GM12878 (cell line): ENCODE data around the gene ARHGAP45. TPM values are rescaled to one million over a fixed set of nuclear protein-coding genes. Genes with fewer than 3 reads are reported as not detected.

ENCODE experiments used
- ATAC-seq: fragments of 200-7000 bp; cut with Tn5 transposase; 3 replicates; pipeline ENCODE4 v1.9.1; 2020; ENCODE audit warnings: mild to moderate bottlenecking, moderate library complexity
- BruUV-seq: library from RNA; stranded (reverse); fragments of 400-500 nt; replicated peaks from 2 replicates; lab custom pipeline; 2021; lab: Mats Ljungman, UMichigan
- CTCF ChIA-PET: fragments of 300-600 bp; sonication (Branson Sonifier 250); formaldehyde crosslinking; extraction: SDS; loops from one replicate; lab custom pipeline; 2021; ENCODE audit warnings: inconsistent platforms; lab: Yijun Ruan, JAX
- POLR2A ChIA-PET: fragments of 350-600 bp; formaldehyde crosslinking; extraction: SDS; loops from one replicate; lab custom pipeline; 2021; ENCODE audit warnings: inconsistent platforms; lab: Charles Lee
- RAD21 ChIA-PET: fragments of 300-600 bp; sonication (Branson Sonifier 250); formaldehyde crosslinking; loops from one replicate; lab custom pipeline; 2023; ENCODE audit warnings: antibody characterized with exemption; ENCODE audit not compliant: unreplicated experiment; lab: Charles Lee
- SMC1A ChIA-PET: fragments of 300-600 bp; sonication (Branson Sonifier 250); formaldehyde crosslinking; loops from one replicate; lab custom pipeline; 2023; ENCODE audit not compliant: unreplicated experiment, uncharacterized antibody; lab: Charles Lee
- DNase-seq: peaks from one replicate; pipeline ENCODE4 v3.0.0-alpha.2; 2011; ENCODE audit warnings: low read depth, low spot score
- FAIRE-seq: peaks from 3 replicates; lab custom pipeline; 2011; peaks lifted over from hg19 to GRCh38; lab: Jason Lieb, UNC
- H2AFZ ChIP-seq: 2 replicates; pipeline ENCODE4 v1.6.0; 2011; ENCODE audit warnings: low read depth, low read length, control low read depth; ENCODE audit not compliant: control insufficient read depth
- H3K27ac ChIP-seq: 2 replicates; pipeline ENCODE4 v1.5.1; 2011; ENCODE audit warnings: control low read depth; ENCODE audit not compliant: control insufficient read depth, insufficient read depth
- H3K27me3 ChIP-seq, 2 experiments: replicated peaks in 1 of 2; 2 replicates each; pipeline versions ENCODE4 v1.6.0 to v1.6.1; 2011; ENCODE audit warnings: low read length in 1 of 2; ENCODE audit not compliant: control insufficient read depth in 2 of 2, insufficient read depth in 2 of 2
- H3K36me3 ChIP-seq, 2 experiments: 2 replicates each; pipeline ENCODE4 v1.5.1; 2011; ENCODE audit warnings: low read length in 1 of 2; ENCODE audit not compliant: control insufficient read depth in 2 of 2, insufficient read depth in 2 of 2
- H3K4me1 ChIP-seq: 2 replicates; pipeline ENCODE4 v1.6.1; 2011; ENCODE audit warnings: mild to moderate bottlenecking, low read length, moderate library complexity, mixed read lengths; ENCODE audit not compliant: control insufficient read depth, insufficient read depth
- H3K4me2 ChIP-seq: 2 replicates; pipeline ENCODE4 v1.6.0; 2011; ENCODE audit warnings: control low read depth; ENCODE audit not compliant: control insufficient read depth, insufficient read depth
- H3K4me3 ChIP-seq: fragments of 200-600 bp; sonication (generic); 2 replicates; pipeline ENCODE4 v1.5.1; 2016
- H3K79me2 ChIP-seq: 2 replicates; pipeline ENCODE4 v1.6.0; 2011; ENCODE audit warnings: low read length; ENCODE audit not compliant: control insufficient read depth, insufficient read depth
- H3K9ac ChIP-seq: 2 replicates; pipeline ENCODE4 v1.8.0; 2011; ENCODE audit warnings: low read length, control low read depth, mixed read lengths; ENCODE audit not compliant: control insufficient read depth, insufficient read depth
- H3K9me3 ChIP-seq: replicated peaks from 3 replicates; pipeline ENCODE4 v1.5.1; 2011; ENCODE audit warnings: mild to moderate bottlenecking, low read length; ENCODE audit not compliant: control insufficient read depth, insufficient read depth
- H4K20me1 ChIP-seq: 2 replicates; pipeline ENCODE4 v1.6.0; 2011; ENCODE audit not compliant: control insufficient read depth, insufficient read depth
- HCFC1 ChIP-seq: fragments of 150-350 bp; IDR thresholded peaks from 2 replicates; pipeline ENCODE4 v1.6.1; 2014; ENCODE audit warnings: low read length
- PAX5 ChIP-seq: IDR thresholded peaks from 2 replicates; pipeline ENCODE4 v1.6.1; 2011; ENCODE audit warnings: low read depth, low read length, borderline replicate concordance
- POLR2A ChIP-seq: IDR thresholded peaks from 2 replicates; pipeline ENCODE4 v1.6.1; 2011; ENCODE audit warnings: low read depth, mild to moderate bottlenecking, low read length
- POLR2AphosphoS5 ChIP-seq: IDR thresholded peaks from 2 replicates; pipeline ENCODE4 v1.6.1; 2011; ENCODE audit warnings: mild to moderate bottlenecking, low read length, inconsistent platforms
- RB1 ChIP-seq: fragments of 450-650 bp; formaldehyde crosslinking; IDR thresholded peaks from 2 replicates; pipeline ENCODE4 v1.6.1; 2017; ENCODE audit warnings: mild to moderate bottlenecking, borderline replicate concordance
- SMAD5 ChIP-seq: IDR thresholded peaks from 2 replicates; pipeline ENCODE4 v1.6.1; 2016; ENCODE audit warnings: antibody characterized with exemption, low read depth
- ZNF207 ChIP-seq: fragments of 450-650 bp; IDR thresholded peaks from 2 replicates; pipeline ENCODE4 v1.6.1; 2014; ENCODE audit warnings: antibody characterized with exemption, mild to moderate bottlenecking, borderline replicate concordance
- ZNF274 ChIP-seq: IDR thresholded peaks from one replicate; pipeline ENCODE4 v1.8.0; 2011; ENCODE audit not compliant: insufficient read length, insufficient read depth
- WGBS: methylation state at CpG from one replicate; pipeline ENCODE4 v1.1.6; 2016; ENCODE audit warnings: low lambda C conversion rate; ENCODE audit not compliant: insufficient replicate concordance, insufficient coverage; ENCODE audit errors: missing lambda C conversion rate; 5-methylcytosine and 5-hydroxymethylcytosine counted together
- in situ Hi-C: fragments of 300-500 bp; cut with MboI; formaldehyde crosslinking; loops from 9 replicates; pipeline ENCODE4 v1.14.3; 2018; ENCODE audit warnings: mixed read lengths
- intact Hi-C: fragments of 100-400 bp; cut with micrococcal nuclease; formaldehyde crosslinking; loops from one replicate; pipeline ENCODE4 v1.14.2; 2022; ENCODE audit not compliant: unreplicated experiment
- polyA plus RNA-seq, 11 experiments: library from polyadenylated mRNA; depleted of rRNA in 4 of 11; unstranded in 6 of 11; stranded (reverse) in 5 of 11; fragments of >200 nt; fragmentation: Nextera tagmentation in 4 of 11; fragmentation: Illumina TruSeq in 1 of 11; extraction: Ambion mirVana in 4 of 11; extraction: Trizol in 1 of 11; gene quantifications; 1 replicate in 1 of 11; 2 replicates in 10 of 11; pipeline versions ENCODE4 v1.2.1 to v1.2.3, GENCODE V29; 2011 to 2016; ENCODE audit warnings: inconsistent platforms in 2 of 11, missing spikeins in 2 of 11, low read depth in 1 of 11
- total RNA-seq, 4 experiments: library from RNA; depleted of rRNA in 3 of 4; stranded (reverse); fragments of >200 nt in 3 of 4; fragmentation: Illumina TruSeq in 1 of 4; extraction: Trizol in 1 of 4; gene quantifications; 2 replicates each; pipeline versions ENCODE4 v1.2.1 to v1.2.3, GENCODE V29; 2013 to 2021
- TF ChIP-seq, protein P1 (sequence below): IDR thresholded peaks from 2 replicates; pipeline ENCODE4 v1.6.1; 2011; ENCODE audit warnings: low read depth, low read length, improper control_type of control experiment, borderline replicate concordance

Gene ARHGAP45
- total and polyA plus RNA-seq, 10 of the 15 experiments (the other 5 are each of a cell fraction or from before 2014, with no cell fraction given), result 1.4 to 151 (median 59.9) TPM

DNA sequence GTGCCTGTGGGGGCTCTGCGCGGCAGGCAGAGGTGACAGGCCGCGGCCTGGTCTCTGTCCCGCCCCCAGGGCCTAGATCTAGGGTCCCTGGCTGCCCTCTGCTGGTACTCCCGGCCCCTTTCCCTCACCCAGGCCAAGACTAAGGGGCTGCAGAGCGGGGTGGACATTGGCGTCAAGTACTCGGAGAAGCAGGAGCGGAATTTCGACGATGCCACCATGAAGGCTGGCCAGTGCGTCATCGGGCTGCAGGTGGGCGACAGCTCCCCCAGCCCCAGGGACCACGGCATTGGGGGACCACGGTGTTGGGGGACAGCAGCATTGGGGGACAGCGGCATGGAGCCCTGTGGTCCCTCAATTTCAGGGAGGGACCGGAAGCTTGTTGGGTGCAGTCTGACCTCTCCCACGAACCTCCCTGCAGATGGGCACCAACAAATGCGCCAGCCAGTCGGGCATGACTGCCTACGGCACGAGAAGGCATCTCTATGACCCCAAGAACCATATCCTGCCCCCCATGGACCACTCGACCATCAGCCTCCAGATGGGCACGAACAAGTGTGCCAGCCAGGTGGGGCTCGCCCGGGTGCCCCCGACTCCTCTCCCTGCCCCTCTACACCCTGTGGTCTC, 30.9 kb upstream of the ARHGAP45 start:
- Histone ChIP-seq H3K27ac (no peak overlapping the region), H3K4me1 (peaks cover 37% of the 10 kb centered on the region), H3K27me3 (no peaks in the 10 kb centered on the region), H3K36me3 (peaks cover 15 to 16% of the 10 kb centered on the region in 2 experiments)
- SMC1A ChIA-PET, result interaction anchor here (5.9 kb wide), 1 partner anchor 8 kb away, joined by 22 read pairs; no protein-coding TSS in a partner anchor
- RAD21 ChIA-PET, result interaction anchor here (4.5 kb wide), 1 partner anchor 8 kb away, joined by 39 read pairs; the partner anchor contains the start of gene CNN2
- in situ Hi-C loops, result no loop called here
- no TSS peak for BruUV-seq
- POLR2A ChIA-PET, result interaction anchor here (1.0 to 6.3 kb wide), 2 partner anchors 9 to 31 kb away, joined by 3 to 83 read pairs; partner anchors contain the start of genes ARHGAP45 and CNN2
- ATAC-seq, result no peak
- CTCF ChIA-PET, result interaction anchor here (0.9 kb wide), 1 partner anchor 9 kb away, joined by 6 read pairs; the partner anchor contains the start of gene CNN2
- TF ChIP-seq RB1, result no peak
- TF ChIP-seq POLR2A, result peak; percentile 63
- TF ChIP-seq, protein P1, sequence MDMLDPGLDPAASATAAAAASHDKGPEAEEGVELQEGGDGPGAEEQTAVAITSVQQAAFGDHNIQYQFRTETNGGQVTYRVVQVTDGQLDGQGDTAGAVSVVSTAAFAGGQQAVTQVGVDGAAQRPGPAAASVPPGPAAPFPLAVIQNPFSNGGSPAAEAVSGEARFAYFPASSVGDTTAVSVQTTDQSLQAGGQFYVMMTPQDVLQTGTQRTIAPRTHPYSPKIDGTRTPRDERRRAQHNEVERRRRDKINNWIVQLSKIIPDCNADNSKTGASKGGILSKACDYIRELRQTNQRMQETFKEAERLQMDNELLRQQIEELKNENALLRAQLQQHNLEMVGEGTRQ, result no peak
- TF ChIP-seq HCFC1, result no peak
- peak; percentile 50; the same call in 1 of the 2 replicates for TF ChIP-seq PAX5
- TF ChIP-seq SMAD5, result no peak
- peak; percentile 77 for TF ChIP-seq POLR2AphosphoS5
- TF ChIP-seq ZNF274, result no peak
- no peak for TF ChIP-seq ZNF207
- TF ChIP-seq, all 136 proteins: peak for 3
- no peak overlapping the region for H3K4me3 ChIP-seq
- intact Hi-C loops, result no loop called here
- FAIRE-seq, result no peak
- no peaks in the 10 kb centered on the region; the same call in 2 of the 3 replicates for H3K9me3 ChIP-seq
- no peak overlapping the region for H2AFZ ChIP-seq
- no peaks in the 10 kb centered on the region for H4K20me1 ChIP-seq
- H3K9ac ChIP-seq, result no peak overlapping the region
- WGBS, result 79% methylated on average over 29 of the region's 29 CpGs
- H3K79me2 ChIP-seq, result peaks cover 8% of the 10 kb centered on the region
- 0 out of 2 replicates have a peak overlapping the region, but pooled peaks have one; percentile 44 for H3K4me2 ChIP-seq
- DNase-seq, result no peak
